Neural progenitor cell (in vitro differentiated cells): ENCODE data around the gene KLF8. TPM values are rescaled to one million over a fixed set of nuclear protein-coding genes. Genes with fewer than 3 reads are reported as not detected.

Experiments
- DNase-seq: peaks from one replicate; pipeline ENCODE4 v3.0.0-alpha.2; 2016; ENCODE audit warnings: low spot score
- H2AFZ ChIP-seq: fragments of 200-600 bp; sonication (generic); replicated peaks from 2 replicates; pipeline ENCODE4 v1.6.1; 2016; ENCODE audit warnings: antibody characterized with exemption
- H3F3A ChIP-seq: fragments of 200-600 bp; sonication (generic); 2 replicates; pipeline ENCODE4 v1.6.1; 2016; ENCODE audit warnings: antibody characterized with exemption, low read depth
- H3K27ac ChIP-seq: fragments of 200-600 bp; sonication (generic); 2 replicates; pipeline ENCODE4 v1.5.1; 2016; ENCODE audit warnings: mild to moderate bottlenecking
- H3K27me3 ChIP-seq: fragments of 200-600 bp; sonication (generic); 2 replicates; pipeline ENCODE4 v1.6.1; 2016; ENCODE audit warnings: mild to moderate bottlenecking, moderate library complexity
- H3K36me3 ChIP-seq: fragments of 200-600 bp; sonication (generic); 2 replicates; pipeline ENCODE4 v1.5.1; 2016
- H3K4me1 ChIP-seq: fragments of 200-600 bp; sonication (generic); 2 replicates; pipeline ENCODE4 v1.6.1; 2016; ENCODE audit warnings: mixed run types
- H3K4me2 ChIP-seq: fragments of 200-600 bp; sonication (generic); 2 replicates; pipeline ENCODE4 v1.6.1; 2016
- H3K4me3 ChIP-seq: fragments of 200-600 bp; sonication (generic); 2 replicates; pipeline ENCODE4 v1.5.1; 2016
- H3K79me2 ChIP-seq: fragments of 200-600 bp; sonication (generic); 2 replicates; pipeline ENCODE4 v1.6.1; 2016; ENCODE audit warnings: low read depth
- H3K9ac ChIP-seq: fragments of 200-600 bp; sonication (generic); 2 replicates; pipeline ENCODE4 v1.6.1; 2016
- H3K9me3 ChIP-seq: fragments of 200-600 bp; sonication (generic); 2 replicates; pipeline ENCODE4 v1.5.1; 2016; ENCODE audit warnings: low read depth
- H4K20me1 ChIP-seq: fragments of 200-600 bp; sonication (generic); 2 replicates; pipeline ENCODE4 v1.6.1; 2016; ENCODE audit warnings: low read depth
- H3K27ac Mint-ChIP-seq: 3 replicates; pipeline ENCODE4 v1.8.0; 2021; ENCODE audit warnings: mixed read lengths
- H3K27me3 Mint-ChIP-seq: 2 replicates; pipeline ENCODE4 v1.8.0; 2022; ENCODE audit warnings: low read depth, mild to moderate bottlenecking, inconsistent platforms, moderate library complexity, mixed read lengths; ENCODE audit not compliant: insufficient read depth
- H3K36me3 Mint-ChIP-seq: 3 replicates; pipeline ENCODE4 v1.8.0; 2021; ENCODE audit warnings: mixed read lengths
- H3K4me1 Mint-ChIP-seq: 3 replicates; pipeline ENCODE4 v1.8.0; 2021; ENCODE audit warnings: mixed read lengths
- H3K4me3 Mint-ChIP-seq: 3 replicates; pipeline ENCODE4 v1.8.0; 2021; ENCODE audit warnings: mild to moderate bottlenecking, moderate library complexity, mixed read lengths
- H3K9me3 Mint-ChIP-seq: 3 replicates; pipeline ENCODE4 v1.8.0; 2020; ENCODE audit warnings: mixed read lengths
- CTCF ChIP-seq: fragments of 200-600 bp; sonication (generic); IDR thresholded peaks from 2 replicates; pipeline ENCODE4 v1.5.1; 2017; ENCODE audit warnings: antibody characterized with exemption, mild to moderate bottlenecking
- EZH2 ChIP-seq: fragments of 200-600 bp; sonication (generic); IDR thresholded peaks from 2 replicates; pipeline ENCODE4 v1.6.1; 2017; ENCODE audit warnings: antibody characterized with exemption, mild to moderate bottlenecking, moderate library complexity
- EZH2phosphoT487 ChIP-seq: fragments of 200-600 bp; sonication (generic); IDR thresholded peaks from 2 replicates; pipeline ENCODE4 v1.6.1; 2017; ENCODE audit warnings: antibody characterized with exemption
- total RNA-seq: library from RNA; depleted of rRNA; stranded (reverse); fragments of >200 nt; gene quantifications from 2 replicates; pipeline ENCODE4 v1.2.3, GENCODE V29; 2015; ENCODE audit warnings: low replicate concordance

KLF8 gene
- total RNA-seq, 1 donor from 2014 or later, result 14.8 TPM

GRCh38 chrX:56310581-56310980, 78.4 kb downstream of the KLF8 start:
- Histone ChIP-seq H3F3A (no peaks in the 10 kb centered on the region), H3K36me3 (no peaks in the 10 kb centered on the region), H3K9ac (no peak overlapping the region), H3K79me2 (no peaks in the 10 kb centered on the region), H2AFZ (no peak overlapping the region), H3K4me2 (no peak overlapping the region), H3K27ac (no peak overlapping the region), H3K4me1 (no peaks in the 10 kb centered on the region), H4K20me1 (no peaks in the 10 kb centered on the region), H3K27me3 (no peaks in the 10 kb centered on the region), H3K4me3 (no peak overlapping the region), H3K9me3 (no peaks in the 10 kb centered on the region)
- Mint-ChIP-seq H3K9me3 (peaks cover 10% of the 10 kb centered on the region), H3K4me3 (no peak overlapping the region), H3K27me3 (peaks cover 2% of the 10 kb centered on the region), H3K27ac (no peak overlapping the region), H3K4me1 (no peaks in the 10 kb centered on the region), H3K36me3 (no peaks in the 10 kb centered on the region)
- no peak for DNase-seq
- TF ChIP-seq EZH2 (no peak), CTCF (no peak), EZH2phosphoT487 (no peak)

GRCh38 chrX:56313308-56313707, 81.2 kb downstream of the KLF8 start:
- Mint-ChIP-seq H3K36me3 (no peaks in the 10 kb centered on the region), H3K27ac (no peak overlapping the region), H3K27me3 (peaks cover 2% of the 10 kb centered on the region), H3K4me1 (no peaks in the 10 kb centered on the region), H3K4me3 (no peak overlapping the region), H3K9me3 (peaks cover 5% of the 10 kb centered on the region)
- Histone ChIP-seq H3K4me1 (no peaks in the 10 kb centered on the region), H3K36me3 (no peaks in the 10 kb centered on the region), H4K20me1 (no peaks in the 10 kb centered on the region), H3K79me2 (no peaks in the 10 kb centered on the region), H3F3A (no peaks in the 10 kb centered on the region), H3K9me3 (no peaks in the 10 kb centered on the region), H2AFZ (no peak overlapping the region), H3K9ac (no peak overlapping the region), H3K27me3 (no peaks in the 10 kb centered on the region), H3K4me2 (no peak overlapping the region), H3K4me3 (no peak overlapping the region), H3K27ac (no peak overlapping the region)
- no peak for DNase-seq
- TF ChIP-seq EZH2phosphoT487 (no peak), EZH2 (no peak), CTCF (no peak)

GRCh38 chrX:56314334-56314733, 82.2 kb downstream of the KLF8 start:
- no peaks in the 10 kb centered on the region for H3K36me3 Mint-ChIP-seq
- no peak for TF ChIP-seq EZH2
- no peak for TF ChIP-seq CTCF
- TF ChIP-seq EZH2phosphoT487, result no peak
- no peaks in the 10 kb centered on the region for H3K4me1 Mint-ChIP-seq
- Histone ChIP-seq H4K20me1 (no peaks in the 10 kb centered on the region), H3K4me1 (no peaks in the 10 kb centered on the region), H3K4me2 (no peak overlapping the region), H3K9ac (no peak overlapping the region), H3K27ac (no peak overlapping the region), H3K9me3 (peaks cover 3% of the 10 kb centered on the region), H3K79me2 (no peaks in the 10 kb centered on the region), H3K27me3 (no peaks in the 10 kb centered on the region), H3F3A (no peaks in the 10 kb centered on the region), H3K4me3 (no peak overlapping the region), H3K36me3 (no peaks in the 10 kb centered on the region), H2AFZ (no peak overlapping the region)
- no peak for DNase-seq
- no peak overlapping the region for H3K4me3 Mint-ChIP-seq
- H3K27me3 Mint-ChIP-seq, result peaks cover 2% of the 10 kb centered on the region
- peaks cover 6% of the 10 kb centered on the region for H3K9me3 Mint-ChIP-seq
- H3K27ac Mint-ChIP-seq, result no peak overlapping the region
